ENCODE measurements around the gene TBC1D22A.

Gene TBC1D22A

GRCh38 chr22:47062126-47062525 is 299.7 kb downstream of the TBC1D22A start:
- H4K20me1 ChIP-seq: peaks cover 0 to 41% (median 13%) of the 10 kb centered on the region in 11 experiments; a peak in 14 of 22 replicates
- H3K9me3 ChIP-seq (replicated peaks in 1 of 11): no peaks in the 10 kb centered on the region
- H3K4me3 ChIP-seq: no peak overlapping the region
- H3K27me3 ChIP-seq: no peaks in the 10 kb centered on the region
- H3K4me2 ChIP-seq: no peak overlapping the region
- no peak overlapping the region for H3K9ac ChIP-seq
- TF ChIP-seq Cebpa-rat (IDR thresholded peaks at IDR 0.05): no peak
- no peak overlapping the region for H3K27ac ChIP-seq
- H3K36me3 ChIP-seq: peaks cover 0 to 86% (median 31%) of the 10 kb centered on the region in 11 experiments; a peak in 16 of 22 replicates
- H3K4me1 ChIP-seq: peaks cover 0 to 12% (median 2%) of the 10 kb centered on the region in 10 experiments; a peak in 7 of 20 replicates

DNA sequence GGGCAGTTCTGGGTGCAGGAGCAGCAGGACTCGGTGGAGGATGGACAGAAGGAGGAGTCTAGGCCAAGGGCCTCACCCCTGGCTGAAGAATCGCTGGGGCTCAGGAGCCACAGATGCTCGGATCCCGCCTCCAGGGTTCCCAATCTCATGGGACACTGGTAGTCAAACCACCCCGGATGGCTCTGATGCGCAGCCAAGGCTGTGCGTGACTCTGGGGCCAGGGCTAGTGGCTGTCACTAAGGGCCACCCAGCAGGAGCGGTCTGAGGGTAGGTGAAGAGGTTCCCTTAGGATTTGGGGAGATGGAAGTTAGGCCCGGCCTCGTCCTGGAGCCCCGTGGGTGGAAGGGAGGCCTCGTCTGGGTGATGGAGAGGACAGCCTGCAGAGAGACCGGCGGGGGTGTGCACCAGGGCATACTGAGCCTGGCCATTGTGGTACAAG is 300.6 kb downstream of the TBC1D22A start:
- H3K27me3 ChIP-seq: no peaks in the 10 kb centered on the region
- no peak overlapping the region for H3K4me3 ChIP-seq
- no peak overlapping the region for H3K27ac ChIP-seq
- H3K9ac ChIP-seq: no peak overlapping the region
- no peak for TF ChIP-seq Cebpa-rat (IDR thresholded peaks at IDR 0.05)
- no peaks in the 10 kb centered on the region for H3K9me3 ChIP-seq (replicated peaks in 1 of 11)
- H4K20me1 ChIP-seq: peaks cover 0 to 44% (median 18%) of the 10 kb centered on the region in 11 experiments; a peak in 15 of 22 replicates
- peaks cover 0 to 21% (median 12%) of the 10 kb centered on the region in 10 experiments; a peak in 14 of 20 replicates for H3K4me1 ChIP-seq
- peaks cover 0 to 86% (median 25%) of the 10 kb centered on the region in 11 experiments; a peak in 17 of 22 replicates for H3K36me3 ChIP-seq
- no peak overlapping the region for H3K4me2 ChIP-seq

DNA sequence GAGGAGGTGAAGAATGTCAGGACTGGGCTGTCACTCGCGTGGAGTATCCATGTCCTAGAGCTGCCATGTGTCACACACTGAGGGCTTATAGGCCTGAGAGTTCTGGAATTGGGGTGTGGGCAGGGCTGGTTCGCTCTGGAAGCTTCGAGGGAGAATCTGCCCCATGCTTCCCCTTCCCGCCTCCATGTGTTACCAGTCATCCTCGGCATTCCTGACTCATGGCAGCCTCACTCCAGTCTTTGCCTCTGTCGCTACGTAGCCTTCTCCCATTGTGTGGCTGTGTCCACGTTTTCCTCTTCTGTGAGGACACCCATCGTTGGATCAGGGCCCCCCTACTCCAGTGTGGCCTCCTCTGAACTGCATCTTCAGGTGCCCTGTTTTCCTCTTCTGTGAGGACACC is 301.2 kb downstream of the TBC1D22A start:
- H3K9me3 ChIP-seq (replicated peaks in 1 of 11): no peaks in the 10 kb centered on the region

DNA sequence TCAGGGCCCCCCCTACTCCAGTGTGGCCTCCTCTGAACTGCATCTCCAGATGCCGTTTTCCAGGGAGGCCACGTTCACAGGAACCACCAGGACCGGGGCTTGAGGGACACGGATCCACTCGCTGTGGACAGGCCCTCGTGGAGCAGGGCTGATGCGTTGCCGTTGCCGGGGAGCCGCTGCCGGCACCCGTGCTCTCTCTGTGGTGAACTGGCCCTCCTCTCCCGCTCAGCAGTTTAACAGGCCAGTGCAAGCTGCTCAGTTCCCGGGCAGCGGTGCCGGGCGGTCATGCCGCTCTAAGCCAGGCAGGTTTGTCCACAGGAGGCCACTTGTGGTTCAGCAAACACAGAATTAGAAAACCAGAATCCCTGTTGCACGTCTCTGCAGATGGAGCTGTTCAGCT is 301.6 kb downstream of the TBC1D22A start:
- Histone ChIP-seq H4K20me1 (peaks cover 0 to 40% (median 12%) of the 10 kb centered on the region in 11 experiments; a peak in 16 of 22 replicates), H3K9me3 (replicated peaks in 1 of 11) (no peaks in the 10 kb centered on the region), H3K27ac (no peak overlapping the region), H3K27me3 (no peaks in the 10 kb centered on the region), H3K9ac (no peak overlapping the region), H3K4me3 (no peak overlapping the region), H3K36me3 (peaks cover 0 to 76% (median 24%) of the 10 kb centered on the region in 11 experiments; a peak in 17 of 22 replicates), H3K4me2 (no peak overlapping the region), H3K4me1 (peaks cover 0 to 23% (median 14%) of the 10 kb centered on the region in 10 experiments; a peak in 14 of 20 replicates)
- TF ChIP-seq Cebpa-rat (IDR thresholded peaks at IDR 0.05): no peak

More for the DNA sequence above, 301.2 kb downstream of the TBC1D22A start:
- Histone ChIP-seq H3K4me1 (peaks cover 0 to 25% (median 15%) of the 10 kb centered on the region in 10 experiments; a peak in 14 of 20 replicates), H3K4me3 (no peak overlapping the region), H3K9ac (no peak overlapping the region), H3K36me3 (peaks cover 0 to 80% (median 25%) of the 10 kb centered on the region in 11 experiments; a peak in 17 of 22 replicates), H3K27ac (no peak overlapping the region), H3K4me2 (no peak overlapping the region), H4K20me1 (peaks cover 0 to 41% (median 13%) of the 10 kb centered on the region in 11 experiments; a peak in 15 of 22 replicates), H3K27me3 (no peaks in the 10 kb centered on the region)
- no peak for TF ChIP-seq Cebpa-rat (IDR thresholded peaks at IDR 0.05)

GRCh38 chr22:47064416-47064815 is 302.0 kb downstream of the TBC1D22A start:
- H3K9me3 ChIP-seq (replicated peaks in 1 of 11): no peaks in the 10 kb centered on the region
- H3K27ac ChIP-seq: no peak overlapping the region
- H3K4me3 ChIP-seq: no peak overlapping the region
- no peak overlapping the region for H3K4me2 ChIP-seq
- peaks cover 0 to 72% (median 21%) of the 10 kb centered on the region in 11 experiments; a peak in 17 of 22 replicates for H3K36me3 ChIP-seq
- no peak overlapping the region for H3K9ac ChIP-seq
- peaks cover 0 to 19% (median 12%) of the 10 kb centered on the region in 10 experiments; a peak in 14 of 20 replicates for H3K4me1 ChIP-seq
- peaks cover 0 to 40% (median 12%) of the 10 kb centered on the region in 11 experiments; a peak in 16 of 22 replicates for H4K20me1 ChIP-seq
- TF ChIP-seq Cebpa-rat (IDR thresholded peaks at IDR 0.05): no peak
- H3K27me3 ChIP-seq: no peaks in the 10 kb centered on the region

- Histone ChIP-seq H3K4me2 (no peak overlapping the region), H3K9ac (no peak overlapping the region), H3K4me3 (no peak overlapping the region), H3K27me3 (no peaks in the 10 kb centered on the region), H3K27ac (no peak overlapping the region), H4K20me1 (peaks cover under 1 to 49% (median 15%) of the 10 kb centered on the region in 11 experiments; a peak in 19 of 22 replicates), H3K36me3 (peaks cover 0 to 58% (median 17%) of the 10 kb centered on the region in 11 experiments; a peak in 16 of 22 replicates), H3K4me1 (peaks cover under 1 to 14% (median 12%) of the 10 kb centered on the region in 10 experiments; a peak in 19 of 20 replicates), H3K9me3 (replicated peaks in 1 of 11) (no peaks in the 10 kb centered on the region)
- TF ChIP-seq Cebpa-rat (IDR thresholded peaks at IDR 0.05): no peak
These were observed 303.5 kb downstream of the TBC1D22A start for GRCh38 chr22:47065756-47066615.

GRCh38 chr22:47066616-47066905 is 304.1 kb downstream of the TBC1D22A start:
- Histone ChIP-seq H3K4me2 (no peak overlapping the region), H3K9ac (no peak overlapping the region), H3K9me3 (replicated peaks in 1 of 11) (no peaks in the 10 kb centered on the region), H4K20me1 (peaks cover 6 to 54% (median 20%) of the 10 kb centered on the region in 11 experiments; a peak in 20 of 22 replicates), H3K4me1 (peaks cover 6 to 18% (median 12%) of the 10 kb centered on the region in 10 experiments), H3K27me3 (no peaks in the 10 kb centered on the region), H3K27ac (no peak overlapping the region), H3K36me3 (peaks cover 0 to 52% (median 17%) of the 10 kb centered on the region in 11 experiments; a peak in 12 of 22 replicates), H3K4me3 (no peak overlapping the region)
- no peak for TF ChIP-seq Cebpa-rat (IDR thresholded peaks at IDR 0.05)

DNA sequence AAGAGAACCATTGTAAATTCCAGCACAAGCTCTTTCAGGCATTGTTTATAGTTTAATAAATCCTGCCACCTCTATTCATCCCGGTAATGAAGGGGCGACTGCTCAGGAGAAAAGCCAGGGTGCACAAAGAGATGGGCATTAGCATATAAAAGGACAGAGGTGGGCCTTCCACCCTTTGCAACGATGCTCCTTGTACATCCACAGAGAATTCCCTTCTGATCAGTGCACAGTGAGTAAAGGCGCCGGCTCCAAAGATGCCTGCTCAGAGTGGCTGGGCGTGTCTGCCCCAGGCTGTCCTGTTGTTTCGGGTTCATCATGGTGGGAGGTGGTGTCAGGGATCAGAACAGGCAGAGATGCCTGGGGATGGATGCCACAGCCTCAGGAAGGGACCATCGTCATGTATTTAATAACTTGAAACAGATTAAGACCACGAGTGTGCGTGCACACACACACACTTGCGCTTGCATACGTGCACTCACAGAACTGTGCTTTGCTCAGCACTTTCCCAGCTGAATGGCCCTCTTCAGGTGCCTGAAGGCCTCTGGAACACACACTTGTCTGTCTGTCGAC is 305.0 kb downstream of the TBC1D22A start:
- H3K36me3 ChIP-seq: peaks cover 0 to 46% (median 13%) of the 10 kb centered on the region in 11 experiments; a peak in 15 of 22 replicates
- no peak overlapping the region for H3K9ac ChIP-seq
- no peak overlapping the region for H3K27ac ChIP-seq
- peak overlapping the region in 8 of 11 experiments; percentile 32 to 59 (median 48); a peak in 13 of 22 replicates for H3K4me2 ChIP-seq
- H3K4me3 ChIP-seq: no peak overlapping the region
- H3K27me3 ChIP-seq: no peaks in the 10 kb centered on the region
- peaks cover 8 to 20% (median 12%) of the 10 kb centered on the region in 10 experiments for H3K4me1 ChIP-seq
- no peak for TF ChIP-seq Cebpa-rat (IDR thresholded peaks at IDR 0.05)
- peaks cover 15 to 63% (median 27%) of the 10 kb centered on the region in 11 experiments; a peak in 20 of 22 replicates for H4K20me1 ChIP-seq
- H3K9me3 ChIP-seq (replicated peaks in 1 of 11): peaks cover 0 to 3% (median 0%) of the 10 kb centered on the region in 11 experiments; a peak in 3 of 22 replicates
